Spleen (tissue), 7 donors: ENCODE results near the gene KCNJ5.

Experiments
- POLR2A ChIP-seq, 3 donors: fragments of 450-650 bp; IDR thresholded peaks; one replicate each; pipeline ENCODE4 v1.5.1; 2017; ENCODE audit warnings: antibody characterized with exemption in 3 of 3, mild to moderate bottlenecking in 1 of 3
- TF ChIP-seq, protein P1 (sequence below), 11 experiments: fragments of 200-600 bp in 7 of 11; fragments of 450-650 bp in 4 of 11; sonication (generic) in 4 of 11; IDR thresholded peaks in 8 of 11; conservative IDR thresholded peaks in 3 of 11; 1 replicate in 7 of 11; 2 replicates in 4 of 11; pipeline versions ENCODE4 v1.4.0 to v1.8.0; 2016 to 2021; ENCODE audit warnings: antibody characterized with exemption in 11 of 11, inconsistent platforms in 4 of 11, mild to moderate bottlenecking in 1 of 11
- donor health status: DM: no; HTN: no; CAD: no; lungs with moderate emphysema.
- donor health status: DM: no; HTN: no; CAD: no.
- donor health status: DM: no; HTN: no; CAD: no.

DNA sequence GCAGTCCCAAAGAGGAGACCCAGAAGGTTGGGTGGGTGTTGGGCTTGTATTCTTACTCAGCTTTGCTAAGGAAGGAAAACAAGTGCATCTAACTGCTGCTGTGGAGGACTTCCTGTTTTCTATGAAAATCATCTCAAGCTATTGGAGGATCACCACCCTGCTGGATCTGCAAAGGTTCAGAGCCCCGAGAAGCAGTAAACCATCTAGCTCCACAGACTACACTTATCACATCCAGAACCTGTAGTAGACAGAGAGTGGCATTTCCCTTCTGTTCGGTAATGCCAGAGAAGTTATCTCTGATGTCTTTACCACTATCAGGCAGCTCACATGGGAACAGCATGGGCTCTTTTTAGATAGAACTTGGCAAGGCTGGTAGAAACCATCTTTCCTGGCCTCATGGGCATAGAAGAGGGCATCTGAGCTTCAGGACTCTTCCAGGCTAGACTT, 45.8 kb upstream of the KCNJ5 start:
- TF ChIP-seq, protein P1, sequence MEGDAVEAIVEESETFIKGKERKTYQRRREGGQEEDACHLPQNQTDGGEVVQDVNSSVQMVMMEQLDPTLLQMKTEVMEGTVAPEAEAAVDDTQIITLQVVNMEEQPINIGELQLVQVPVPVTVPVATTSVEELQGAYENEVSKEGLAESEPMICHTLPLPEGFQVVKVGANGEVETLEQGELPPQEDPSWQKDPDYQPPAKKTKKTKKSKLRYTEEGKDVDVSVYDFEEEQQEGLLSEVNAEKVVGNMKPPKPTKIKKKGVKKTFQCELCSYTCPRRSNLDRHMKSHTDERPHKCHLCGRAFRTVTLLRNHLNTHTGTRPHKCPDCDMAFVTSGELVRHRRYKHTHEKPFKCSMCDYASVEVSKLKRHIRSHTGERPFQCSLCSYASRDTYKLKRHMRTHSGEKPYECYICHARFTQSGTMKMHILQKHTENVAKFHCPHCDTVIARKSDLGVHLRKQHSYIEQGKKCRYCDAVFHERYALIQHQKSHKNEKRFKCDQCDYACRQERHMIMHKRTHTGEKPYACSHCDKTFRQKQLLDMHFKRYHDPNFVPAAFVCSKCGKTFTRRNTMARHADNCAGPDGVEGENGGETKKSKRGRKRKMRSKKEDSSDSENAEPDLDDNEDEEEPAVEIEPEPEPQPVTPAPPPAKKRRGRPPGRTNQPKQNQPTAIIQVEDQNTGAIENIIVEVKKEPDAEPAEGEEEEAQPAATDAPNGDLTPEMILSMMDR (IDR thresholded peaks at IDR 0.05 in 8 of 11, conservative IDR thresholded peaks at IDR 0.05 in 3 of 11) = no peak
- no peak for TF ChIP-seq POLR2A (IDR thresholded peaks at IDR 0.05)
